Glutamatergic neuron (in vitro differentiated cells): ENCODE measurements around the gene ARL15. TPM values are rescaled to one million over a fixed set of nuclear protein-coding genes. Genes with fewer than 3 reads are reported as not detected.
A peak's percentile ranks its signal among the peaks of the same experiment; 100 is the strongest.

Source experiments
- DNase-seq: peaks from one replicate; pipeline ENCODE4 v3.0.0; 2022
- H3K27ac Mint-ChIP-seq: one replicate; pipeline ENCODE4 v1.8.0; 2020; ENCODE audit warnings: mild to moderate bottlenecking, mixed read lengths, inconsistent platforms; ENCODE audit not compliant: unreplicated experiment
- H3K27me3 Mint-ChIP-seq: one replicate; pipeline ENCODE4 v1.8.0; 2020; ENCODE audit warnings: mild to moderate bottlenecking, moderate library complexity, mixed read lengths, inconsistent platforms; ENCODE audit not compliant: unreplicated experiment
- H3K36me3 Mint-ChIP-seq: one replicate; pipeline ENCODE4 v1.8.0; 2020; ENCODE audit warnings: mild to moderate bottlenecking, mixed read lengths, inconsistent platforms; ENCODE audit not compliant: unreplicated experiment
- H3K4me1 Mint-ChIP-seq: one replicate; pipeline ENCODE4 v1.8.0; 2020; ENCODE audit warnings: mild to moderate bottlenecking, low read depth, mixed read lengths, inconsistent platforms; ENCODE audit not compliant: unreplicated experiment
- H3K4me3 Mint-ChIP-seq: one replicate; pipeline ENCODE4 v1.8.0; 2020; ENCODE audit warnings: mild to moderate bottlenecking, mixed read lengths, inconsistent platforms; ENCODE audit not compliant: unreplicated experiment
- H3K9me3 Mint-ChIP-seq: one replicate; pipeline ENCODE4 v1.8.0; 2020; ENCODE audit warnings: mild to moderate bottlenecking, moderate library complexity, mixed read lengths, inconsistent platforms; ENCODE audit not compliant: unreplicated experiment
- CTCF ChIP-seq: fragments of 200-600 bp; sonication (generic); IDR thresholded peaks from one replicate; pipeline ENCODE4 v1.5.0; 2021; ENCODE audit not compliant: partially characterized antibody, unreplicated experiment
- total RNA-seq: library from RNA; stranded (reverse); fragmentation: NEBNext Ultra II Directional; extraction: Animal tissue kit (Norgen Biotek cat#: 25700); gene quantifications from one replicate; pipeline ENCODE4 v1.2.1, GENCODE V29; 2021; ENCODE audit not compliant: unreplicated experiment

Gene ARL15
- total RNA-seq, 1 donor from 2014 or later = 37.4 TPM

- Mint-ChIP-seq H3K27ac (peak overlapping the region; percentile 46), H3K36me3 (no peaks in the 10 kb centered on the region), H3K27me3 (no peaks in the 10 kb centered on the region), H3K4me1 (peaks cover 29% of the 10 kb centered on the region), H3K9me3 (peaks cover 3% of the 10 kb centered on the region), H3K4me3 (no peak overlapping the region)
- TF ChIP-seq CTCF = no peak
- no peak for DNase-seq
Measured at GRCh38 chr5:54304040-54304439, 6.3 kb downstream of the ARL15 start.

GRCh38 chr5:54302267-54302687, 8.1 kb downstream of the ARL15 start:
- DNase-seq = no peak
- H3K36me3 Mint-ChIP-seq = no peaks in the 10 kb centered on the region
- no peak overlapping the region for H3K27ac Mint-ChIP-seq
- no peak overlapping the region for H3K4me3 Mint-ChIP-seq
- no peak for TF ChIP-seq CTCF
- no peaks in the 10 kb centered on the region for H3K27me3 Mint-ChIP-seq
- peaks cover 1% of the 10 kb centered on the region for H3K9me3 Mint-ChIP-seq
- peaks cover 31% of the 10 kb centered on the region for H3K4me1 Mint-ChIP-seq

GRCh38 chr5:54301849-54302248, 8.5 kb downstream of the ARL15 start:
- H3K36me3 Mint-ChIP-seq = no peaks in the 10 kb centered on the region
- H3K9me3 Mint-ChIP-seq = peaks cover 1% of the 10 kb centered on the region
- no peak overlapping the region for H3K27ac Mint-ChIP-seq
- no peaks in the 10 kb centered on the region for H3K27me3 Mint-ChIP-seq
- no peak overlapping the region for H3K4me3 Mint-ChIP-seq
- peaks cover 33% of the 10 kb centered on the region for H3K4me1 Mint-ChIP-seq
- no peak for TF ChIP-seq CTCF
- no peak for DNase-seq

- H3K4me1 Mint-ChIP-seq = peaks cover 37% of the 10 kb centered on the region
- no peak overlapping the region for H3K4me3 Mint-ChIP-seq
- no peak for TF ChIP-seq CTCF
- peaks cover 1% of the 10 kb centered on the region for H3K9me3 Mint-ChIP-seq
- H3K27ac Mint-ChIP-seq = no peak overlapping the region
- no peaks in the 10 kb centered on the region for H3K36me3 Mint-ChIP-seq
- DNase-seq = no peak
- H3K27me3 Mint-ChIP-seq = no peaks in the 10 kb centered on the region
Measured at GRCh38 chr5:54301220-54301619, 9.2 kb downstream of the ARL15 start.

GRCh38 chr5:54298947-54299346, 11.4 kb downstream of the ARL15 start:
- Mint-ChIP-seq H3K27me3 (no peaks in the 10 kb centered on the region), H3K4me3 (no peak overlapping the region), H3K9me3 (peaks cover 4% of the 10 kb centered on the region), H3K36me3 (no peaks in the 10 kb centered on the region), H3K4me1 (peaks cover 56% of the 10 kb centered on the region), H3K27ac (no peak overlapping the region)
- no peak for DNase-seq
- no peak for TF ChIP-seq CTCF
